HG02973 (cell line): ENCODE measurements around the gene ABCG2.
"Not testable (repeated sequence)": the region's sequence is repeated elsewhere in the genome, so short reads cannot be mapped to it uniquely, and the experiment has no call there.

Experiments used
- ATAC-seq: cut with Tn5 transposase; IDR thresholded peaks from one replicate; pipeline ENCODE4 v1.9.1; 2021; ENCODE audit warnings: moderate library complexity; ENCODE audit not compliant: unreplicated experiment

ABCG2 gene

GRCh38 chr4:88119943-88120342 is 38.5 kb downstream of the ABCG2 start:
- ATAC-seq, result no peak

- no peak for ATAC-seq
These were observed 42.9 kb downstream of the ABCG2 start for GRCh38 chr4:88115587-88115986.

- no peak for ATAC-seq
These were observed 45.6 kb downstream of the ABCG2 start for GRCh38 chr4:88112856-88113255.

- no peak for ATAC-seq
These were observed 47.6 kb downstream of the ABCG2 start for GRCh38 chr4:88110826-88111225.

- no peak for ATAC-seq
These were observed 49.1 kb downstream of the ABCG2 start for GRCh38 chr4:88109123-88109881.

GRCh38 chr4:88108747-88109122 is 49.7 kb downstream of the ABCG2 start:
- ATAC-seq, result no peak

GRCh38 chr4:88108108-88108465 is 50.4 kb downstream of the ABCG2 start:
- ATAC-seq, result not testable (repeated sequence)

GRCh38 chr4:88107406-88108107 is 50.9 kb downstream of the ABCG2 start:
- ATAC-seq, result no peak

GRCh38 chr4:88106205-88106604 is 52.2 kb downstream of the ABCG2 start:
- no peak for ATAC-seq

- no peak for ATAC-seq
These were observed 53.4 kb downstream of the ABCG2 start for GRCh38 chr4:88104902-88105610.

- no peak for ATAC-seq
These were observed 56.4 kb downstream of the ABCG2 start for GRCh38 chr4:88102026-88102425.

GRCh38 chr4:88101165-88101564 is 57.3 kb downstream of the ABCG2 start:
- ATAC-seq, result no peak

- ATAC-seq, result no peak
These were observed 59.3 kb downstream of the ABCG2 start for GRCh38 chr4:88098993-88099752.

- no peak for ATAC-seq
These were observed 60.7 kb downstream of the ABCG2 start for GRCh38 chr4:88097781-88098180.

GRCh38 chr4:88097301-88097700 is 61.1 kb downstream of the ABCG2 start:
- no peak for ATAC-seq

GRCh38 chr4:88093874-88094273 is 64.6 kb downstream of the ABCG2 start:
- no peak for ATAC-seq

- no peak for ATAC-seq
These were observed 67.1 kb downstream of the ABCG2 start for GRCh38 chr4:88091378-88091777.

- ATAC-seq, result no peak
These were observed 67.5 kb downstream of the ABCG2 start for GRCh38 chr4:88090898-88091297.

- no peak for ATAC-seq
These were observed 71.4 kb downstream of the ABCG2 start for GRCh38 chr4:88087004-88087403.

- ATAC-seq, result no peak
These were observed 77.8 kb downstream of the ABCG2 start for GRCh38 chr4:88080626-88081025.

- no peak for ATAC-seq
These were observed 79.9 kb downstream of the ABCG2 start for GRCh38 chr4:88078579-88078978.
